Glomerular endothelial cell (primary cell): Measurements from ENCODE around the gene ARHGAP10. TPM values are rescaled to one million over a fixed set of nuclear protein-coding genes. Genes with fewer than 3 reads are reported as not detected.

Experiments used
- DNase-seq: peaks from one replicate; pipeline ENCODE4 v3.0.0-alpha.2; 2011; ENCODE audit warnings: low read depth, low spot score; ENCODE audit errors: extremely low read depth
- total RNA-seq: library from RNA; depleted of rRNA; stranded (reverse); fragments of >200 nt; gene quantifications from 2 replicates; pipeline ENCODE4 v1.2.3, GENCODE V29; 2015

Gene ARHGAP10
- total RNA-seq, 1 donor from 2014 or later: 16.7 TPM

DNA sequence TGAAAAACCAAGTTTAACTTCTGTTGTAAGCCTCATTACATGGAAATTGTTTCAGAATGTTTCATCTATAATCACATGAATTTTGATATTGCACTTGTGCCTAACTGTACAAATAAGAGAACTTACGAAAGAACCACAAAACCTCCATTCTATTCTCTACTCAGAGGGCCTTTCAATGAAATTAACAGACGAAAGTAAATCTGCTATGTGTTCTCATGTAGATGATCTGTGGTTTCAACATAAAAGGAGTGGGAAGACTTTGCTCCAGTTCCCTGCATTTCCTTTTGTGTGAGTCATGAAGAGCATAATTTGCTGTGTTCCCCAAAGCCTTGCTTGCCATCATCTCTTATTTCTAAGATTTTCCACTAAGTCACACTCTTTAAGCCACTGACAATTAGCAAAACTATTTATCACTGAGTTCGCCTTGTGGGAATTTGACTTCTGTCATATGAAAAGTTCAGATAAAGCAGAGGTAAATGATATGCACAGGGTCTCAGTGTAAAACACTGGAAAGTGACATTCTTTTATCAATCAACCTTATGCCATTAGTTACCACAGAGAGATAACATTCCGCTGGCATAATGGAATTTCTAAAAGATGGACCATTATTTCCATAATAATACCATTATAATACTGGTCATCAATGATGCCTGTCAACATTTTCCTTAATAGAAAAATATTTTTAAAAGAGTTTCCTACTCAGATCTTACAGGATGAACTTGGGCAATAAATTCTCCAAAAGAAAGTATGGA lies 380.5 kb downstream of the ARHGAP10 start:
- no peak for DNase-seq

DNA sequence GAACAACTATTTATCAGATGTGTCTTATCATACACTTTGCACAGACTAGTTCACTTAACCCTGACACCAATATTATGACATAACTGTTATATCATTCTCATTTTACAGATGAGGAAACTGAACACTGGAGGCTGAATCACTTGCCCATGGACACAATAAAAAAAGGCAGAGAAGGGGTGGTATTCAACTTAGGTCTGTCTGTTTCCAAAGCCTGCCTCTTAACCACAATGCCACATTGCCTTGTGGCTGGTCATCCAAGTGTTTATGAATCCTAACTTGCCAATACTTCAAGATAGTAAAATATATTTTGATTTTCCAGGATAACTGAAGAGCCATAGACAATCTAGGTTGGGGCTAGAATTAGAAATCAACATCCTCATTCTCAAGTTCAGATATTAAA lies 382.5 kb downstream of the ARHGAP10 start:
- DNase-seq: no peak

DNA sequence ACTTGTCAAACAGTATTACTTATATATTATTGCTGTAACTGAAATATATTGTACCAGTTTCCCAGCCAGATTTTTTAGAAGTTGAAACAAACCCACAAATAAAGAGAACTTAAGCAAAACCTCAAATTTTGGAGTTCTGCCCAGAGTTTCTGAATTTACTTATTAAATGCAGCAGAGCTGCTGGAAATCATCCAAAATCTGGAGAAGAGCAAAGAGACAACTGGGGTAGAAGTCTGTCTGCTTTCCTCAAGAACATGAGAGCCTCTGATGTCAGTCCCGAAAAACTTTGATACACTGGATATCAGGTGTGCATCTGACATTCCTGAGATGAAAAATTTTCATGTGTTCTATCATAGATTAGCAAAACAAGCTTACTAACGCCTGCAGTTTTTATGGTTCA lies 384.4 kb downstream of the ARHGAP10 start:
- no peak for DNase-seq

DNA sequence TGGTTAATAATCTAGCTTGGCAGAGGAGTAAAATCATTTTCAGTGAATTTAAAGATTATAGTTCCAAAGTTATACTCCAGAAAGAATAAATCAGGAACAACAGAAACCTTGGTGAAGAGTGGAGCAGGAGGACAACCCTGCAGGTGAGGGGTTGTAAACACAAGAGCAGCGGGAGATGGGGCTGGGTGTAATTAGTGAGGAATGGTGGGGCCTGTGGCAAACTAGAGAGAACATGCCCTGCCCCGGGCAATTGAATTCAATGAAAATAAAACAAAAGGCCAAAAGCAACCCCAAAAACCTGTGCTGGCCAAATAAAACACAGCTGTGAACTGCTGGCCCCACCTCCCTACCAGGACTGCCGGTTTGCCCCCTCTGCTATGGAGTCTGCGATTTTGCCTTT lies 385.1 kb downstream of the ARHGAP10 start:
- no peak for DNase-seq

DNA sequence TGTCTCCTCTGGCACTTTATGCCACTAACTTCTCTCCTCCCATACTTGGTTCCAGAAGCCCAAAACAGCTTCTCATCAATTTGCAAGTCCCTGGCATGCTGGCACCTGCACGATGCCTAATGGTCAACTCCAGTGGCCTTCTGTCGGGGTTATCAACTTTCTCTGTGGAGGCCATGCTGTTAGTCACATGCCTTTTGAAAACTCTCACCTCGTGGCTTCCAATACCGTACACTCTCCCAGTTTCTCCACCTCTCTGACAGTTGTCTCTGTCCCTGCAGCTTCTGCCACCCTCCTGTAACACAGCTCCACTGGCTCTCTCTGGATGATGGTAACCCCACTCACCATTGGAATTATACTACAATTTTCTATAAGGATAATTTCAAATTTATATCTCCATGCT lies 386.3 kb downstream of the ARHGAP10 start:
- no peak for DNase-seq

DNA sequence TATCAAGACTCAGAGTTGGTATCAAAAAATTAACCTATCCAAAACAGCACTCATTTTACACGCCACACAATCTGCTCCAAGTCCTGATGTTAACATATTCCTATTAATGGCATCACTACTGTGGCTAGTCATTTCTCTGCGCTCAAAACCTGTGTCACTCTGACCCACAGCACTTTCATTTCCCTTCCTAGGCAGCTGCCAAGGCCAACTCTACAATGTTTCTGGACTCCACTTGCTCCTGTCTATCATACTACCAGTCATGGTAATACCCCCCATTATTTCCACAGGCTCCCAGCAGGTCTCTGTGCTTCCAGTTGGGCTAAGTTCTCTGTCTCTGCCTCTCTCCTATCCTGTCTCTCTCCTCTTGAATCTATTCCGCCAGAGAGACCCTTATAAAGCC lies 386.7 kb downstream of the ARHGAP10 start:
- DNase-seq: no peak

DNA sequence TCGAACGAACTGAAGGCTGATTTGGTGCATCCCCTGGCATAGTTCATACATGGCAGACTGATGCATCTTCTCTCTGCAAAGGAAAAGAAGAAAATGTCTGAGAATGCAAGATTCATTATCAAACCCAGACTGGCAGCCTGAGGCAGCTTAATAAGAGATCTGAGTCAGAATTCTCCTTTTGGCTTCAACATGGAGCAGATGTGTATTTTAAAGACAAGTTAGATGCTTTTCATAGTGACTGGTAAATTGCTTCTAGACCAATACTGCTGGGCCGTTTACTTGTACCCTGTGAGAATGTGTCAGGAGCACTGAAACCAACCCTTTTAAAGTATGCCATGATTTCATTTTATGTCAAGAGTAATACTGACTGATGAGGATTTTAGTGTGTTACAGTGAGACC lies 388.3 kb downstream of the ARHGAP10 start:
- DNase-seq: no peak

Other genes with a start within 250 kb of the ARHGAP10 start
- gene TMEM184C, start 114.7 kb upstream of the ARHGAP10 start, total RNA-seq: 20.0 and 25.2 TPM in 2 replicates
- gene PRMT9, start 47.9 kb upstream of the ARHGAP10 start, total RNA-seq: 9.5 and 15.9 TPM in 2 replicates